Stimulated activated memory B cell treated with anti-CD40 and anti-IgM and Interleukin-4, amounts not matched to agents 10 μg/mL and 1 μg/mL and 100 μg/mL, for 72 hours (primary cell): Measurements from ENCODE around the gene HES4.

Experiments
- ATAC-seq: fragments of 150-1000 bp; cut with Tn5 transposase; 2 replicates; pipeline ENCODE4 v1.10.0; 2021
- H3K27ac Mint-ChIP-seq: one replicate; pipeline ENCODE4 v1.8.0; 2022; ENCODE audit warnings: mild to moderate bottlenecking, mixed read lengths
- H3K27me3 Mint-ChIP-seq: one replicate; pipeline ENCODE4 v1.8.0; 2022; ENCODE audit warnings: mixed read lengths
- H3K36me3 Mint-ChIP-seq: one replicate; pipeline ENCODE4 v1.8.0; 2022; ENCODE audit warnings: mixed read lengths
- H3K4me1 Mint-ChIP-seq: one replicate; pipeline ENCODE4 v1.8.0; 2022; ENCODE audit warnings: mixed read lengths
- H3K4me3 Mint-ChIP-seq: one replicate; pipeline ENCODE4 v1.8.0; 2022; ENCODE audit warnings: mild to moderate bottlenecking, moderate library complexity, mixed read lengths
- H3K9me3 Mint-ChIP-seq: one replicate; pipeline ENCODE4 v1.8.0; 2022; ENCODE audit warnings: mixed read lengths

Gene HES4

GRCh38 chr1:972726-973458 lies 27.0 kb downstream of the HES4 start:
- H3K36me3 Mint-ChIP-seq, result no peaks in the 10 kb centered on the region
- peaks cover 63% of the 10 kb centered on the region for H3K27me3 Mint-ChIP-seq
- ATAC-seq, result no peak
- peaks cover 7% of the 10 kb centered on the region for H3K4me1 Mint-ChIP-seq
- H3K4me3 Mint-ChIP-seq, result no peak overlapping the region
- H3K9me3 Mint-ChIP-seq, result no peaks in the 10 kb centered on the region
- H3K27ac Mint-ChIP-seq, result no peak overlapping the region

GRCh38 chr1:971751-972506 lies 28.0 kb downstream of the HES4 start:
- H3K27me3 Mint-ChIP-seq, result peaks cover 61% of the 10 kb centered on the region
- no peak overlapping the region for H3K27ac Mint-ChIP-seq
- no peaks in the 10 kb centered on the region for H3K36me3 Mint-ChIP-seq
- H3K9me3 Mint-ChIP-seq, result no peaks in the 10 kb centered on the region
- H3K4me1 Mint-ChIP-seq, result peaks cover 7% of the 10 kb centered on the region
- H3K4me3 Mint-ChIP-seq, result no peak overlapping the region
- ATAC-seq, result no peak

- Mint-ChIP-seq H3K4me3 (no peak overlapping the region), H3K36me3 (no peaks in the 10 kb centered on the region), H3K27ac (no peak overlapping the region), H3K4me1 (peaks cover 7% of the 10 kb centered on the region), H3K27me3 (peaks cover 60% of the 10 kb centered on the region), H3K9me3 (no peaks in the 10 kb centered on the region)
- ATAC-seq, result no peak
Observed at GRCh38 chr1:970973-971730, 28.7 kb downstream of the HES4 start.

GRCh38 chr1:970242-970972 lies 29.5 kb downstream of the HES4 start:
- Mint-ChIP-seq H3K4me3 (no peak overlapping the region), H3K4me1 (no peaks in the 10 kb centered on the region), H3K9me3 (no peaks in the 10 kb centered on the region), H3K27ac (no peak overlapping the region), H3K27me3 (peaks cover 53% of the 10 kb centered on the region), H3K36me3 (no peaks in the 10 kb centered on the region)
- no peak for ATAC-seq

GRCh38 chr1:969260-969855 lies 30.5 kb downstream of the HES4 start:
- Mint-ChIP-seq H3K27me3 (peaks cover 42% of the 10 kb centered on the region), H3K27ac (no peak overlapping the region), H3K36me3 (no peaks in the 10 kb centered on the region), H3K4me1 (no peaks in the 10 kb centered on the region), H3K4me3 (no peak overlapping the region), H3K9me3 (no peaks in the 10 kb centered on the region)
- ATAC-seq, result no peak

- no peak for ATAC-seq
- Mint-ChIP-seq H3K9me3 (no peaks in the 10 kb centered on the region), H3K27ac (no peak overlapping the region), H3K27me3 (peaks cover 26% of the 10 kb centered on the region), H3K4me3 (no peak overlapping the region), H3K36me3 (no peaks in the 10 kb centered on the region), H3K4me1 (no peaks in the 10 kb centered on the region)
Observed at GRCh38 chr1:967466-968343, 32.2 kb downstream of the HES4 start.

GRCh38 chr1:966704-967300 lies 33.1 kb downstream of the HES4 start:
- Mint-ChIP-seq H3K36me3 (peaks cover 4% of the 10 kb centered on the region), H3K27me3 (peaks cover 17% of the 10 kb centered on the region), H3K9me3 (no peaks in the 10 kb centered on the region), H3K4me1 (peaks cover 6% of the 10 kb centered on the region), H3K27ac (no peak overlapping the region), H3K4me3 (peak overlapping the region; percentile 83)
- peak; percentile 80 for ATAC-seq

- H3K27ac Mint-ChIP-seq, result no peak within 1 kb of the TSS
- no peaks in the 10 kb centered on the region for H3K9me3 Mint-ChIP-seq
- ATAC-seq, result peak; percentile 62
- peaks cover 4% of the 10 kb centered on the region for H3K36me3 Mint-ChIP-seq
- peaks cover 11% of the 10 kb centered on the region for H3K27me3 Mint-ChIP-seq
- H3K4me3 Mint-ChIP-seq, result peak within 1 kb of the TSS; percentile 83
- peaks cover 12% of the 10 kb centered on the region for H3K4me1 Mint-ChIP-seq
Observed at GRCh38 chr1:966135-966703, 33.7 kb downstream of the HES4 start, which contains the start of gene PLEKHN1. Gene PLEKHN1, plus strand, starts transcription at chr1:966482. Its CDS starts 50 bp downstream, at chr1:966532.

GRCh38 chr1:965526-966134 lies 34.3 kb downstream of the HES4 start:
- H3K4me3 Mint-ChIP-seq, result peak overlapping the region; percentile 26
- no peak for ATAC-seq

GRCh38 chr1:964691-965525 lies 35.0 kb downstream of the HES4 start:
- ATAC-seq, result no peak
- no peaks in the 10 kb centered on the region for H3K9me3 Mint-ChIP-seq
- no peak overlapping the region for H3K4me3 Mint-ChIP-seq
- H3K27me3 Mint-ChIP-seq, result peaks cover 10% of the 10 kb centered on the region
- H3K36me3 Mint-ChIP-seq, result peaks cover 4% of the 10 kb centered on the region
- peaks cover 12% of the 10 kb centered on the region for H3K4me1 Mint-ChIP-seq
- H3K27ac Mint-ChIP-seq, result no peak overlapping the region

More at GRCh38 chr1:965526-966134, 34.3 kb downstream of the HES4 start:
- no peak overlapping the region for H3K27ac Mint-ChIP-seq
- H3K9me3 Mint-ChIP-seq, result no peaks in the 10 kb centered on the region
- H3K4me1 Mint-ChIP-seq, result peaks cover 12% of the 10 kb centered on the region
- H3K36me3 Mint-ChIP-seq, result peaks cover 4% of the 10 kb centered on the region
- peaks cover 10% of the 10 kb centered on the region for H3K27me3 Mint-ChIP-seq

- ATAC-seq, result no peak
- peaks cover 12% of the 10 kb centered on the region for H3K4me1 Mint-ChIP-seq
- peaks cover 4% of the 10 kb centered on the region for H3K36me3 Mint-ChIP-seq
- H3K27me3 Mint-ChIP-seq, result peaks cover 10% of the 10 kb centered on the region
- no peak overlapping the region for H3K4me3 Mint-ChIP-seq
- no peak overlapping the region for H3K27ac Mint-ChIP-seq
- H3K9me3 Mint-ChIP-seq, result no peaks in the 10 kb centered on the region
Observed at GRCh38 chr1:963746-964525, 36.0 kb downstream of the HES4 start.

- H3K36me3 Mint-ChIP-seq, result peaks cover 4% of the 10 kb centered on the region
- no peaks in the 10 kb centered on the region for H3K9me3 Mint-ChIP-seq
- ATAC-seq, result no peak
- peaks cover 17% of the 10 kb centered on the region for H3K4me1 Mint-ChIP-seq
- H3K4me3 Mint-ChIP-seq, result no peak overlapping the region
- peaks cover 3% of the 10 kb centered on the region for H3K27me3 Mint-ChIP-seq
- no peak overlapping the region for H3K27ac Mint-ChIP-seq
Observed at GRCh38 chr1:963301-963651, 36.6 kb downstream of the HES4 start.
